Measurements from ENCODE around the gene TPCN2. TPM values are rescaled to one million over a fixed set of nuclear protein-coding genes. Genes with fewer than 3 reads are reported as not detected.

TPCN2 gene
- total and polyA plus RNA-seq, 9 of the 15 experiments (the other 6 are each of a cell fraction or from before 2014, with no cell fraction given): 0.66 to 10.2 (median 4.6) TPM

DNA sequence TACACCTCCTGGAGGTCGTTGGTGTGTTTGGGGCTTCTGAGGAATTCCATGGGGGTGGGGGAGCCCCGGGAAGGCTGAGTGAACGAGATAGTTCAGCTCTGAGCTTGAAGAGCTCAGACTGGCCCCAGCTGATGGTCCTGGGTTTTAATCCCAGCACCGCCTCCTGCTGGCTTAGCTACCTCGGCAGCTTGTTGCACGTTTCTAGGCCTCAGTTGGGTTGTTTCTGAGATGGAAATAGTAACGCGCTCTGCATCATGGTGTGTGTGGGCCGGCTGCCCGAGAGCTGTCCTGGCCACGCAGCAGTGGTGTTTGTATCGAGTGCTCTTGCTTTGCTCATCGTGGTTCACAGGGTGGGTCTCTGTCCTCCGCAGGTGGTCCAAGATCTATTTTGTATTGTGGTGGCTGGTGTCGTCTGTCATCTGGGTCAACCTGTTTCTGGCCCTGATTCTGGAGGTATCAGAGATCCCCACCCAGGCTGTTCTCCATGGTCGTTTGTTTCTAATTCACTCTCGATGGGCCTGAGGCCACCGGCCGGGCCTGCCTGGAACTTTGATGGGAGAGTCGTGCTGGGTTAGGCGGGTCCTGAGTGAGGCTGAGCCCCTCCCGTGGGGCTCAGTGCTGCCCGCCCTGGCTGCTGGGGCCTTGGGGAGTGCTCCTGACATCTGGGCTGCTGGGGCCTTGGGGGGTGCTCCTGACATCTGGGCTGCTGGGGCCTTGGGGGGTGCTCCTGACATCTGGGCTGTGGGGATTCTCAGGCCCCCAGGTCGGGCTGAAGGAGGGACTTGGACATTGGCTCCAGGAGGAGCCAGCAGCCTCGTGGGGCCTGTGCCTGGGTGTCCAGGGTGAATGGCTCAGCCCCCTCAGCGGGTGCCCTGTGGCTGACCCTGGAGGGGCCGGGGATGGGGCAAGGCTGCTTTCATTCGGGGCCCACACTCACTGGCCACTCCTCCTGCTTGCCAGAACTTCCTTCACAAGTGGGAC is 37.7 kb downstream of the TPCN2 start (continued):
- TF ChIP-seq, protein P1, sequence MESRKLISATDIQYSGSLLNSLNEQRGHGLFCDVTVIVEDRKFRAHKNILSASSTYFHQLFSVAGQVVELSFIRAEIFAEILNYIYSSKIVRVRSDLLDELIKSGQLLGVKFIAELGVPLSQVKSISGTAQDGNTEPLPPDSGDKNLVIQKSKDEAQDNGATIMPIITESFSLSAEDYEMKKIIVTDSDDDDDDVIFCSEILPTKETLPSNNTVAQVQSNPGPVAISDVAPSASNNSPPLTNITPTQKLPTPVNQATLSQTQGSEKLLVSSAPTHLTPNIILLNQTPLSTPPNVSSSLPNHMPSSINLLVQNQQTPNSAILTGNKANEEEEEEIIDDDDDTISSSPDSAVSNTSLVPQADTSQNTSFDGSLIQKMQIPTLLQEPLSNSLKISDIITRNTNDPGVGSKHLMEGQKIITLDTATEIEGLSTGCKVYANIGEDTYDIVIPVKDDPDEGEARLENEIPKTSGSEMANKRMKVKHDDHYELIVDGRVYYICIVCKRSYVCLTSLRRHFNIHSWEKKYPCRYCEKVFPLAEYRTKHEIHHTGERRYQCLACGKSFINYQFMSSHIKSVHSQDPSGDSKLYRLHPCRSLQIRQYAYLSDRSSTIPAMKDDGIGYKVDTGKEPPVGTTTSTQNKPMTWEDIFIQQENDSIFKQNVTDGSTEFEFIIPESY (CRISPR knock-in tag; IDR thresholded peaks at IDR 0.05): peak; percentile 53; the same call in 1 of the 2 replicates
- TF ChIP-seq PML (IDR thresholded peaks at IDR 0.05; ENCODE audit: low read length) (no peak), TAF7 (tag; IDR thresholded peaks at IDR 0.05) (no peak), ZNF707 (CRISPR knock-in tag; conservative IDR thresholded peaks at IDR 0.05) (no peak), L3MBTL2 (IDR thresholded peaks at IDR 0.05) (no peak), BRD9 (IDR thresholded peaks at IDR 0.05; ENCODE audit: low read depth, partially characterized antibody) (no peak), PURB (CRISPR knock-in tag; IDR thresholded peaks at IDR 0.05; ENCODE audit: low read depth) (no peak), RBBP5 (IDR thresholded peaks at IDR 0.05; ENCODE audit: borderline replicate concordance, insufficient read depth, low read length, poor library complexity, severe bottlenecking) (no peak), BCL6 (CRISPR knock-in tag; IDR thresholded peaks at IDR 0.05) (no peak), NFRKB (IDR thresholded peaks at IDR 0.05; ENCODE audit: low read depth) (no peak), MEF2A (IDR thresholded peaks at IDR 0.05; ENCODE audit: control insufficient read depth, low read depth, low read length) (no peak), TAF15 (IDR thresholded peaks at IDR 0.05; ENCODE audit: low read depth, low read length) (no peak), NR2F6 (CRISPR knock-in tag; IDR thresholded peaks at IDR 0.05) (no peak), CBX5 (IDR thresholded peaks at IDR 0.05; ENCODE audit: borderline replicate concordance, low read depth) (no peak), C11orf30 (IDR thresholded peaks at IDR 0.05; ENCODE audit: low read depth) (no peak), ZNF253 (CRISPR knock-in tag; conservative IDR thresholded peaks at IDR 0.05) (no peak), HSF4 (CRISPR knock-in tag; IDR thresholded peaks at IDR 0.05; ENCODE audit: borderline replicate concordance) (no peak), ZKSCAN1 (IDR thresholded peaks at IDR 0.05; ENCODE audit: low read depth, low read length) (no peak), ZNF146 (CRISPR knock-in tag; IDR thresholded peaks at IDR 0.05; ENCODE audit: unreplicated experiment) (no peak), JUND (IDR thresholded peaks at IDR 0.05; ENCODE audit: borderline replicate concordance, low read depth, low read length) (no peak), JUND (tag; IDR thresholded peaks at IDR 0.05; ENCODE audit: borderline replicate concordance, low read depth, low read length) (no peak), FUS (optimal IDR thresholded peaks at IDR 0.05; ENCODE audit: low read depth, low read length) (no peak), RAD21 (CRISPR knock-in tag; conservative IDR thresholded peaks at IDR 0.05 in 1 of 2, IDR thresholded peaks at IDR 0.05 in 1 of 2) (peak in 1 of 2 experiments; percentile 49; a peak in 2 of 4 replicates), MBD2 (IDR thresholded peaks at IDR 0.05; ENCODE audit: borderline replicate concordance, low read depth) (no peak)
- TF ChIP-seq, protein P2, sequence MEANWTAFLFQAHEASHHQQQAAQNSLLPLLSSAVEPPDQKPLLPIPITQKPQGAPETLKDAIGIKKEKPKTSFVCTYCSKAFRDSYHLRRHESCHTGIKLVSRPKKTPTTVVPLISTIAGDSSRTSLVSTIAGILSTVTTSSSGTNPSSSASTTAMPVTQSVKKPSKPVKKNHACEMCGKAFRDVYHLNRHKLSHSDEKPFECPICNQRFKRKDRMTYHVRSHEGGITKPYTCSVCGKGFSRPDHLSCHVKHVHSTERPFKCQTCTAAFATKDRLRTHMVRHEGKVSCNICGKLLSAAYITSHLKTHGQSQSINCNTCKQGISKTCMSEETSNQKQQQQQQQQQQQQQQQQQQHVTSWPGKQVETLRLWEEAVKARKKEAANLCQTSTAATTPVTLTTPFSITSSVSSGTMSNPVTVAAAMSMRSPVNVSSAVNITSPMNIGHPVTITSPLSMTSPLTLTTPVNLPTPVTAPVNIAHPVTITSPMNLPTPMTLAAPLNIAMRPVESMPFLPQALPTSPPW (CRISPR knock-in tag; IDR thresholded peaks at IDR 0.05): no peak

Data from K562 (cell line).